Naive thymus-derived CD4-positive, alpha-beta T cell (primary cell): ENCODE results near the gene TCF15. TPM values are rescaled to one million over a fixed set of nuclear protein-coding genes. Genes with fewer than 3 reads are reported as not detected.

Experiments used
- ATAC-seq: fragments of 150-1000 bp; cut with Tn5 transposase; 2 replicates; pipeline ENCODE4 v1.10.0; 2021; ENCODE audit warnings: mild to moderate bottlenecking, moderate library complexity
- CTCF ChIA-PET: fragments of 350-600 bp; sonication (Branson Sonifier 250); formaldehyde crosslinking; loops from one replicate; lab custom pipeline; 2021; ENCODE audit warnings: antibody characterized with exemption; lab: Charles Lee
- POLR2A ChIA-PET: fragments of 350-600 bp; sonication (Branson Sonifier 250); formaldehyde crosslinking; loops from one replicate; lab custom pipeline; 2021; ENCODE audit warnings: antibody characterized with exemption, inconsistent platforms; lab: Charles Lee
- DNase-seq, 9 donors: peaks; one replicate each; pipeline versions ENCODE4 v3.0.0 to v3.0.0-alpha.2; 2020 to 2022; ENCODE audit warnings: mixed read lengths in 1 of 9
- H3K27ac ChIP-seq: one replicate; pipeline ENCODE4 v1.7.0; 2013; ENCODE audit warnings: mild to moderate bottlenecking, low read depth, low read length, moderate library complexity
- H3K27me3 ChIP-seq, 2 donors: one replicate each; pipeline ENCODE4 v1.7.0; 2013; ENCODE audit warnings: low read length in 2 of 2, mild to moderate bottlenecking in 2 of 2, moderate library complexity in 2 of 2; ENCODE audit not compliant: control insufficient read depth in 2 of 2, insufficient read depth in 2 of 2
- H3K36me3 ChIP-seq, 3 experiments: 1 replicate in 2 of 3; 2 replicates in 1 of 3; pipeline ENCODE4 v1.7.0; 2013; ENCODE audit warnings: low read length in 3 of 3, mild to moderate bottlenecking in 3 of 3, moderate library complexity in 1 of 3; ENCODE audit not compliant: insufficient read depth in 3 of 3, control insufficient read depth in 2 of 3
- H3K4me1 ChIP-seq, 2 donors: one replicate each; pipeline ENCODE4 v1.7.0; 2013; ENCODE audit warnings: low read length in 2 of 2, mild to moderate bottlenecking in 2 of 2, moderate library complexity in 1 of 2; ENCODE audit not compliant: control insufficient read depth in 2 of 2, insufficient read depth in 2 of 2
- H3K4me3 ChIP-seq: 2 replicates; pipeline ENCODE4 v1.7.0; 2013; ENCODE audit warnings: mild to moderate bottlenecking, low read length
- H3K9me3 ChIP-seq, 3 experiments: 1 replicate in 2 of 3; 2 replicates in 1 of 3; pipeline ENCODE4 v1.7.0; 2013; ENCODE audit warnings: low read length in 3 of 3; ENCODE audit not compliant: control insufficient read depth in 2 of 3
- H3K27ac Mint-ChIP-seq, 9 donors: one replicate each; pipeline ENCODE4 v1.8.0; 2020 to 2022; ENCODE audit warnings: mixed read lengths in 9 of 9, mild to moderate bottlenecking in 8 of 9, moderate library complexity in 5 of 9, inconsistent platforms in 2 of 9
- H3K27me3 Mint-ChIP-seq, 5 donors: one replicate each; pipeline ENCODE4 v1.8.0; 2021 to 2022; ENCODE audit warnings: mixed read lengths in 5 of 5, mild to moderate bottlenecking in 1 of 5
- H3K36me3 Mint-ChIP-seq, 5 donors: one replicate each; pipeline ENCODE4 v1.8.0; 2020 to 2022; ENCODE audit warnings: mixed read lengths in 5 of 5, mild to moderate bottlenecking in 3 of 5, inconsistent platforms in 1 of 5
- H3K4me1 Mint-ChIP-seq, 7 donors: one replicate each; pipeline ENCODE4 v1.8.0; 2020 to 2022; ENCODE audit warnings: mixed read lengths in 7 of 7, mild to moderate bottlenecking in 3 of 7, inconsistent platforms in 1 of 7
- H3K4me3 Mint-ChIP-seq, 10 donors: one replicate each; pipeline ENCODE4 v1.8.0; 2020 to 2022; ENCODE audit warnings: mild to moderate bottlenecking in 10 of 10, mixed read lengths in 10 of 10, moderate library complexity in 6 of 10, inconsistent platforms in 2 of 10
- H3K9me3 Mint-ChIP-seq, 11 donors: one replicate each; pipeline ENCODE4 v1.8.0; 2020 to 2022; ENCODE audit warnings: mixed read lengths in 11 of 11, mild to moderate bottlenecking in 4 of 11, inconsistent platforms in 1 of 11, moderate library complexity in 1 of 11
- intact Hi-C, 2 donors: fragments of 100-400 bp; cut with micrococcal nuclease; formaldehyde crosslinking; loops; one replicate each; pipeline ENCODE4 v1.15.1; 2023
- polyA plus RNA-seq, 2 donors: library from polyadenylated mRNA; unstranded; fragments of 300-500 nt; fragmentation: Illumina TruSeq; gene quantifications; one replicate each; pipeline ENCODE4 v1.2.3, GENCODE V29; 2021
- total RNA-seq, 6 experiments: library from RNA in 5 of 6; stranded (reverse) in 5 of 6; gene quantifications; 1 replicate in 5 of 6; 2 replicates in 1 of 6; pipeline ENCODE4 v1.2.3 and lab custom pipeline; 2021 to 2026

Gene TCF15
- total RNA-seq, result not detected
- polyA plus RNA-seq, result not detected
- total RNA-seq (lab: John Stamatoyannopoulos, UW), result not detected

GRCh38 chr20:610130-611046, at the start of gene TCF15:
Gene TCF15 (minus strand): TSS chr20:610309. CDS start chr20:610237, 72 bp downstream.
- H3K4me3 ChIP-seq, result no peak within 1 kb of the TSS
- H3K4me1 ChIP-seq, result no peaks in the 10 kb centered on the region
- DNase-seq (peak in 1 of 9 donors; percentile 32), ATAC-seq (peak; percentile 61)
- ChIA-PET CTCF (no interaction called here), POLR2A (no interaction called here)
- Mint-ChIP-seq H3K4me1 (peaks cover 0 to 15% (median 10%) of the 10 kb centered on the region in 7 donors), H3K4me3 (peak within 1 kb of the TSS in 6 of 10 donors; percentile 38 to 67 (median 54)), H3K27me3 (peaks cover 54 to 66% (median 55%) of the 10 kb centered on the region in 5 donors), H3K9me3 (no peaks in the 10 kb centered on the region), H3K27ac (no peak within 1 kb of the TSS), H3K36me3 (no peaks in the 10 kb centered on the region)
- no peaks in the 10 kb centered on the region for H3K9me3 ChIP-seq
- H3K27me3 ChIP-seq, result peaks cover 3 to 8% of the 10 kb centered on the region in 2 donors
- intact Hi-C loops, result no loop called here
- H3K36me3 ChIP-seq, result no peaks in the 10 kb centered on the region
- no peak within 1 kb of the TSS for H3K27ac ChIP-seq

- no peak for DNase-seq
- H3K36me3 Mint-ChIP-seq, result no peaks in the 10 kb centered on the region
- no peak overlapping the region for H3K4me3 ChIP-seq
- H3K36me3 ChIP-seq, result no peaks in the 10 kb centered on the region
- POLR2A ChIA-PET, result no interaction called here
- no peak overlapping the region for H3K4me3 Mint-ChIP-seq
- peaks cover 2 to 3% of the 10 kb centered on the region in 2 donors for H3K4me1 ChIP-seq
- no peak overlapping the region for H3K27ac Mint-ChIP-seq
- intact Hi-C loops, result loop anchor here in 1 of 2 donors (10.0 kb wide), 1 partner anchor 174 kb away; no protein-coding TSS in a partner anchor
- H3K27ac ChIP-seq, result no peak overlapping the region
- H3K27me3 ChIP-seq, result peaks cover 0 to 3% of the 10 kb centered on the region in 2 donors
- H3K9me3 ChIP-seq, result no peaks in the 10 kb centered on the region
- peaks cover 0 to 19% (median 6%) of the 10 kb centered on the region in 7 donors for H3K4me1 Mint-ChIP-seq
- peaks cover 46 to 83% (median 64%) of the 10 kb centered on the region in 5 donors for H3K27me3 Mint-ChIP-seq
- no peak for ATAC-seq
- CTCF ChIA-PET, result no interaction called here
- peaks cover 0 to 5% (median 0%) of the 10 kb centered on the region in 11 donors for H3K9me3 Mint-ChIP-seq
Observed at GRCh38 chr20:658731-659291, 48.7 kb upstream of the TCF15 start.

- Histone ChIP-seq H3K9me3 (no peaks in the 10 kb centered on the region), H3K27ac (no peak overlapping the region), H3K36me3 (no peaks in the 10 kb centered on the region), H3K4me1 (peaks cover 6 to 7% of the 10 kb centered on the region in 2 donors), H3K27me3 (peaks cover 0 to 3% of the 10 kb centered on the region in 2 donors), H3K4me3 (no peak overlapping the region)
- ChIA-PET CTCF (interaction anchor here (0.6 kb wide), 1 partner anchor 13 kb away, joined by 3 read pairs; no protein-coding TSS in a partner anchor), POLR2A (no interaction called here)
- peaks cover 44 to 81% (median 63%) of the 10 kb centered on the region in 5 donors for H3K27me3 Mint-ChIP-seq
- intact Hi-C loops, result loop anchor here in 1 of 2 donors (10.0 kb wide), 1 partner anchor 173 kb away; no protein-coding TSS in a partner anchor
- H3K27ac Mint-ChIP-seq, result no peak overlapping the region
- H3K4me3 Mint-ChIP-seq, result no peak overlapping the region
- DNase-seq (no peak), ATAC-seq (no peak)
- no peaks in the 10 kb centered on the region for H3K36me3 Mint-ChIP-seq
- peaks cover 0 to 22% (median 9%) of the 10 kb centered on the region in 7 donors for H3K4me1 Mint-ChIP-seq
- H3K9me3 Mint-ChIP-seq, result peaks cover 0 to 5% (median 0%) of the 10 kb centered on the region in 11 donors
Observed at GRCh38 chr20:658202-658601, 48.1 kb upstream of the TCF15 start.

GRCh38 chr20:655726-656624, 45.9 kb upstream of the TCF15 start:
- H3K27me3 ChIP-seq, result no peaks in the 10 kb centered on the region
- intact Hi-C loops, result loop anchor here in 1 of 2 donors (10.0 kb wide), 1 partner anchor 171 kb away; no protein-coding TSS in a partner anchor
- no peak for ATAC-seq
- DNase-seq, result no peak
- H3K27me3 Mint-ChIP-seq, result peaks cover 28 to 59% (median 52%) of the 10 kb centered on the region in 5 donors
- no peak overlapping the region for H3K4me3 ChIP-seq
- H3K36me3 ChIP-seq, result no peaks in the 10 kb centered on the region
- H3K27ac Mint-ChIP-seq, result no peak overlapping the region
- peaks cover 12 to 14% of the 10 kb centered on the region in 2 donors for H3K4me1 ChIP-seq
- ChIA-PET POLR2A (no interaction called here), CTCF (interaction anchor here (0.6 kb wide), 1 partner anchor 11 kb away, joined by 3 read pairs; no protein-coding TSS in a partner anchor)
- no peaks in the 10 kb centered on the region for H3K9me3 Mint-ChIP-seq
- no peak overlapping the region for H3K27ac ChIP-seq
- peak overlapping the region in 2 of 10 donors; percentile 37 to 50 for H3K4me3 Mint-ChIP-seq
- H3K4me1 Mint-ChIP-seq, result peaks cover 0 to 29% (median 17%) of the 10 kb centered on the region in 7 donors
- no peaks in the 10 kb centered on the region for H3K9me3 ChIP-seq
- H3K36me3 Mint-ChIP-seq, result no peaks in the 10 kb centered on the region

- H3K4me1 Mint-ChIP-seq, result peaks cover 0 to 33% (median 17%) of the 10 kb centered on the region in 7 donors
- peaks cover 0 to 3% (median 0%) of the 10 kb centered on the region in 5 donors for H3K36me3 Mint-ChIP-seq
- peaks cover 21 to 47% (median 40%) of the 10 kb centered on the region in 5 donors for H3K27me3 Mint-ChIP-seq
- no peak overlapping the region for H3K4me3 ChIP-seq
- ATAC-seq (no peak), DNase-seq (no peak)
- CTCF ChIA-PET, result no interaction called here
- no peak overlapping the region for H3K27ac ChIP-seq
- intact Hi-C loops, result loop anchor here in 1 of 2 donors (5.0 to 10.0 kb wide), 2 partner anchors 170 to 193 kb away; no protein-coding TSS in a partner anchor
- no peaks in the 10 kb centered on the region for H3K36me3 ChIP-seq
- H3K27me3 ChIP-seq, result no peaks in the 10 kb centered on the region
- peaks cover 12 to 14% of the 10 kb centered on the region in 2 donors for H3K4me1 ChIP-seq
- H3K9me3 Mint-ChIP-seq, result no peaks in the 10 kb centered on the region
- no peaks in the 10 kb centered on the region for H3K9me3 ChIP-seq
- peak overlapping the region in 1 of 9 donors; percentile 35 for H3K27ac Mint-ChIP-seq
- H3K4me3 Mint-ChIP-seq, result peak overlapping the region in 9 of 10 donors; percentile 4 to 87 (median 76)
- POLR2A ChIA-PET, result no interaction called here
Observed at GRCh38 chr20:654417-654750, 44.3 kb upstream of the TCF15 start.
